A673 (cell line): ENCODE results near the gene SLC25A29.

Experiments
- EZH2 ChIP-seq: fragments of 200-600 bp; sonication (generic); IDR thresholded peaks from 2 replicates; pipeline ENCODE4 v1.6.1; 2017; ENCODE audit warnings: borderline replicate concordance, low read depth, mild to moderate bottlenecking, mixed read lengths, antibody characterized with exemption, low read length; ENCODE audit not compliant: poor library complexity, severe bottlenecking
- TF ChIP-seq, protein P1 (sequence below): fragments of 300-800, 200-600 bp; sonication (generic); conservative IDR thresholded peaks from 2 replicates; pipeline ENCODE4 v1.5.1; 2017; ENCODE audit warnings: low read depth, mild to moderate bottlenecking, antibody characterized with exemption, low read length, moderate library complexity, mixed read lengths

DNA sequence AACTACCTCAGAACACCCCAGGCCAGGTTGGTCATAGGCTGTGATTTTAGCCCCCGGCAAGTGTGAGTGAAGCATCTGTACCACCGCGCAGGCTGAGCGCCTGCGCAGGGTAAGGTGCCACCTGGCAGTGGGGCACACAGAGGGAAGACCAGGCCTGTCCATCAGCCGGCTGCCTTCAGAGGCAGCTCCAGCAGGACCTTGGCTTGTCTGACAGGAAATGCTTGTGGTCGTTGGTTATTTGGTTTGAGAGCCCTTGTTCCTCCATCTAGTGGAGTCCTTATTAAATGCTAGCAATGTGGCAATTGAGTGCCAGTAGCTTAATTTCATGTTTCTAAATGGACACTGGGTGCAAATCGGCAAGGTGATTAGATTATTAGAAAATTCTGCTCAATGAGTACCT lies 27.5 kb downstream of the SLC25A29 start:
- TF ChIP-seq, protein P1, sequence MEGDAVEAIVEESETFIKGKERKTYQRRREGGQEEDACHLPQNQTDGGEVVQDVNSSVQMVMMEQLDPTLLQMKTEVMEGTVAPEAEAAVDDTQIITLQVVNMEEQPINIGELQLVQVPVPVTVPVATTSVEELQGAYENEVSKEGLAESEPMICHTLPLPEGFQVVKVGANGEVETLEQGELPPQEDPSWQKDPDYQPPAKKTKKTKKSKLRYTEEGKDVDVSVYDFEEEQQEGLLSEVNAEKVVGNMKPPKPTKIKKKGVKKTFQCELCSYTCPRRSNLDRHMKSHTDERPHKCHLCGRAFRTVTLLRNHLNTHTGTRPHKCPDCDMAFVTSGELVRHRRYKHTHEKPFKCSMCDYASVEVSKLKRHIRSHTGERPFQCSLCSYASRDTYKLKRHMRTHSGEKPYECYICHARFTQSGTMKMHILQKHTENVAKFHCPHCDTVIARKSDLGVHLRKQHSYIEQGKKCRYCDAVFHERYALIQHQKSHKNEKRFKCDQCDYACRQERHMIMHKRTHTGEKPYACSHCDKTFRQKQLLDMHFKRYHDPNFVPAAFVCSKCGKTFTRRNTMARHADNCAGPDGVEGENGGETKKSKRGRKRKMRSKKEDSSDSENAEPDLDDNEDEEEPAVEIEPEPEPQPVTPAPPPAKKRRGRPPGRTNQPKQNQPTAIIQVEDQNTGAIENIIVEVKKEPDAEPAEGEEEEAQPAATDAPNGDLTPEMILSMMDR: no peak
- no peak for TF ChIP-seq EZH2
